NCI-H446 (cell line): ENCODE measurements around the gene C9orf50.

Experiments
- DNase-seq, 2 experiments: peaks; one replicate each; lab custom pipeline; 2025; lab: John Stamatoyannopoulos, UW

C9orf50 gene

GRCh38 chr9:129631674-129632129, 10.8 kb upstream of the C9orf50 start:
- DNase-seq: no peak

- DNase-seq: no peak
Observed at GRCh38 chr9:129630967-129631673, 10.2 kb upstream of the C9orf50 start.

- no peak for DNase-seq
Observed at GRCh38 chr9:129629251-129629820, 8.4 kb upstream of the C9orf50 start.

GRCh38 chr9:129628709-129629108, 7.8 kb upstream of the C9orf50 start:
- no peak for DNase-seq

GRCh38 chr9:129627556-129628440, 6.9 kb upstream of the C9orf50 start:
- DNase-seq: peak in 1 of 2 experiments; percentile 28

GRCh38 chr9:129626625-129627284, 5.9 kb upstream of the C9orf50 start:
- no peak for DNase-seq

GRCh38 chr9:129626079-129626624, 5.3 kb upstream of the C9orf50 start, which contains the start of gene NTMT1:
TSS of gene NTMT1 (plus strand) at chr9:129626163. CDS start at chr9:129632704, 6,541 bp downstream.
- DNase-seq: peak; percentile 35 to 75

- no peak for DNase-seq
Observed at GRCh38 chr9:129624947-129625346, 4.0 kb upstream of the C9orf50 start.

GRCh38 chr9:129624168-129624759, 3.4 kb upstream of the C9orf50 start:
- peak; percentile 43 to 54 for DNase-seq

GRCh38 chr9:129623331-129623730, 2.4 kb upstream of the C9orf50 start:
- DNase-seq: no peak

GRCh38 chr9:129619787-129620668, 873 bp downstream of the C9orf50 start:
- no peak for DNase-seq

GRCh38 chr9:129617167-129617566, 3.7 kb downstream of the C9orf50 start:
- DNase-seq: no peak

GRCh38 chr9:129615407-129616285, 5.3 kb downstream of the C9orf50 start:
- no peak for DNase-seq

GRCh38 chr9:129614932-129615331, 6.0 kb downstream of the C9orf50 start:
- DNase-seq: no peak

- DNase-seq: peak in 1 of 2 experiments; percentile 42
Observed at GRCh38 chr9:129613520-129614175, 7.3 kb downstream of the C9orf50 start.

GRCh38 chr9:129612815-129613519, 7.9 kb downstream of the C9orf50 start:
- peak in 1 of 2 experiments; percentile 38 for DNase-seq

GRCh38 chr9:129612123-129612522, 8.8 kb downstream of the C9orf50 start:
- DNase-seq: no peak

- no peak for DNase-seq
Observed at GRCh38 chr9:129611307-129611800, 9.5 kb downstream of the C9orf50 start.
